DND-41 (cell line): ENCODE results near the gene CENPX.

Experiments used
- ATAC-seq: fragments of 200-7000 bp; cut with Tn5 transposase; 3 replicates; pipeline ENCODE4 v1.9.1; 2021; ENCODE audit warnings: low read depth; ENCODE audit not compliant: insufficient read depth
- DNase-seq: peaks from one replicate; pipeline ENCODE4 v3.0.0-alpha.2; 2020
- H2AFZ ChIP-seq: 2 replicates; pipeline ENCODE4 v1.6.0; 2012; ENCODE audit warnings: low read depth, low read length
- H3K27ac ChIP-seq: 2 replicates; pipeline ENCODE4 v1.5.1; 2012; ENCODE audit warnings: low read length, inconsistent platforms
- H3K27me3 ChIP-seq: fragments of 200-600 bp; sonication (generic); 2 replicates; pipeline ENCODE4 v1.6.0; 2012; ENCODE audit warnings: low read length, mild to moderate bottlenecking, inconsistent platforms; ENCODE audit not compliant: insufficient read depth, poor library complexity
- H3K36me3 ChIP-seq: 2 replicates; pipeline ENCODE4 v1.5.1; 2012; ENCODE audit warnings: low read length, inconsistent platforms; ENCODE audit not compliant: insufficient read depth
- H3K4me1 ChIP-seq: 2 replicates; pipeline ENCODE4 v1.5.1; 2012; ENCODE audit warnings: mild to moderate bottlenecking, low read length; ENCODE audit not compliant: insufficient read depth
- H3K4me2 ChIP-seq: 2 replicates; pipeline ENCODE4 v1.6.0; 2012; ENCODE audit warnings: mild to moderate bottlenecking, moderate library complexity, low read length, inconsistent platforms; ENCODE audit not compliant: insufficient read depth
- H3K4me3 ChIP-seq, 2 experiments: fragments of 200-600 bp in 1 of 2; shearing (Covaris generic) in 1 of 2; 2 replicates each; pipeline ENCODE4 v1.5.1; 2012 to 2016; ENCODE audit warnings: inconsistent platforms in 2 of 2, low read length in 2 of 2, mild to moderate bottlenecking in 2 of 2, low read depth in 1 of 2, moderate library complexity in 1 of 2
- H3K79me2 ChIP-seq: 2 replicates; pipeline ENCODE4 v1.6.0; 2012; ENCODE audit warnings: low read length, inconsistent platforms; ENCODE audit not compliant: insufficient read depth
- H3K9ac ChIP-seq: 2 replicates; pipeline ENCODE4 v1.6.0; 2012; ENCODE audit warnings: low read depth, mild to moderate bottlenecking, inconsistent platforms, low read length, moderate library complexity
- H3K9me3 ChIP-seq: 2 replicates; pipeline ENCODE4 v1.5.1; 2012; ENCODE audit warnings: low read length, moderate library complexity, mild to moderate bottlenecking, inconsistent platforms; ENCODE audit not compliant: insufficient read depth, severe bottlenecking
- H4K20me1 ChIP-seq: 2 replicates; pipeline ENCODE4 v1.6.0; 2012; ENCODE audit warnings: low read length; ENCODE audit not compliant: insufficient read depth
- EZH2 ChIP-seq: IDR thresholded peaks from 3 replicates; pipeline ENCODE4 v1.6.1; 2012; ENCODE audit warnings: borderline replicate concordance, low read depth, mild to moderate bottlenecking, moderate library complexity, low read length, inconsistent platforms; ENCODE audit not compliant: severe bottlenecking
- TF ChIP-seq, protein P1 (sequence below): IDR thresholded peaks from 2 replicates; pipeline ENCODE4 v1.5.1; 2012; ENCODE audit warnings: borderline replicate concordance, low read length, moderate library complexity, mild to moderate bottlenecking; ENCODE audit not compliant: poor library complexity, severe bottlenecking; ENCODE audit errors: extremely low read depth

Gene CENPX

DNA sequence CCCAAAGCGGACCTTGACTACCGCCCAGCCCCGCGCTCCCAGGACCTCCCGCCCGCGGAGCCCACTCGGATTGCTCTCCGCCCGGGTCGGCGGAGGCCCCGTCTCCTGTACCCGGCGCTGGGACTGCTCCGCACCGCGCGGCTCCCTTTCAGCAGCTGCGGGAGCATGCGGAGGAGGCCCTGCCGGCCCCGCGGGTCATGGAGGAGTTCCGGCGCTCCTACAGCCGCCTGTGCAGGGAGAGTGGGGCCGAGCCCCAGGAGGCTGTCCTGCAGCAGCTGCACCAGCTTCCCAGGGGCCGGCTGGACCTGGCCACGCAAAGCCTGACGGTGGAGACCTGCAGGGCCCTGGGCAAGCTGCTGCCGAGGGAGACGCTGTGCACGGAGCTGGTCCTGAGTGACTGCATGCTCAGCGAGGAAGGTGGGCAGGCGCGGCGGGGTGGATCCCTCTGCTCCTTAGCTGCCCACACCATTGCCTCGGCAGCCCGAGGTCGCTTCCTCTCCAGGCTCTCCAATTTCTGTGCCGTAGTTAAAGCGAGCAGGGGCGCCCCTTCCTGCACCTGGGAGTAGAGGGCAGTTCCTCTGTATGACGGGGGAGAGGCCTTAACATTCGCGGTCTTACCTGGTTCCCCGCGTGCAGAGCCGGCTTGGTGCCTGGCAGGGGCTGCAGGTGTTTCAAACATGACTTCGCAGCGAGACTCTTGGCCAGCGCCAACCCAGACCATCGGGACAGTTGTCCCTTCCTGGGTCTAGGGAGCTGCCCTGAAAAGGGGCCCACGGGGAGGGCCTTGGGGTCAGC lies 966 bp upstream of the CENPX start:
- Histone ChIP-seq H4K20me1 (peaks cover 44% of the 10 kb centered on the region), H3K4me2 (peak overlapping the region; percentile 95), H3K4me3 (peak overlapping the region; percentile 77 to 94), H3K79me2 (peaks cover 43% of the 10 kb centered on the region), H3K27me3 (no peaks in the 10 kb centered on the region), H3K27ac (peak overlapping the region; percentile 70), H3K36me3 (peaks cover 39% of the 10 kb centered on the region), H3K4me1 (peaks cover 43% of the 10 kb centered on the region), H3K9ac (peak overlapping the region; percentile 85), H3K9me3 (no peaks in the 10 kb centered on the region), H2AFZ (peak overlapping the region; percentile 83)
- ATAC-seq (peak; percentile 13), DNase-seq (peak; percentile 54)
- TF ChIP-seq EZH2 = no peak
- TF ChIP-seq, protein P1, sequence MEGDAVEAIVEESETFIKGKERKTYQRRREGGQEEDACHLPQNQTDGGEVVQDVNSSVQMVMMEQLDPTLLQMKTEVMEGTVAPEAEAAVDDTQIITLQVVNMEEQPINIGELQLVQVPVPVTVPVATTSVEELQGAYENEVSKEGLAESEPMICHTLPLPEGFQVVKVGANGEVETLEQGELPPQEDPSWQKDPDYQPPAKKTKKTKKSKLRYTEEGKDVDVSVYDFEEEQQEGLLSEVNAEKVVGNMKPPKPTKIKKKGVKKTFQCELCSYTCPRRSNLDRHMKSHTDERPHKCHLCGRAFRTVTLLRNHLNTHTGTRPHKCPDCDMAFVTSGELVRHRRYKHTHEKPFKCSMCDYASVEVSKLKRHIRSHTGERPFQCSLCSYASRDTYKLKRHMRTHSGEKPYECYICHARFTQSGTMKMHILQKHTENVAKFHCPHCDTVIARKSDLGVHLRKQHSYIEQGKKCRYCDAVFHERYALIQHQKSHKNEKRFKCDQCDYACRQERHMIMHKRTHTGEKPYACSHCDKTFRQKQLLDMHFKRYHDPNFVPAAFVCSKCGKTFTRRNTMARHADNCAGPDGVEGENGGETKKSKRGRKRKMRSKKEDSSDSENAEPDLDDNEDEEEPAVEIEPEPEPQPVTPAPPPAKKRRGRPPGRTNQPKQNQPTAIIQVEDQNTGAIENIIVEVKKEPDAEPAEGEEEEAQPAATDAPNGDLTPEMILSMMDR = no peak

DNA sequence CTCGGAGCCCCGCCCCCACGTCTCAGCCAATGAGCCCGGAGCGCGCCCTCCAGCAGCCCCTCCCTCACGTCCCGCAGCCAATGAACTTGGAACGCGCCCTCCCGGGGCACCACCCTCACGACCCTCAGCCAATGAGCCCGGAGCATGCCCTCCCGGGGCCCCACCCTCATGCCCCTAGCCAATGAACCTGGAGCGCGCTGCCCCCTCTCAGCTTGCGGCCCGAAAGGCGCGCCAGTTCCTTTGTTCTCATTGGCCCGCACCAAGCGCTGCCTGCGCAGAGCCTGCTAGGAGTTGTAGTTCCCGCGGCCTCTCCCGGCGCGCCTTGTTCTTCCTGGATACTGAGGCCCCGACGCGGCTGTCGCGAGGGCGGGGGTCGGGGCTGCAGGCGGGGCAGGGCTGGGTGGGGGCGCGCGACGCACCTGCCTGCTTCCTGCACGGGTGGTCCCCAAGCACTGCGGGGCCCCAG lies 336 bp upstream of the CENPX start, which contains the start of gene LRRC45:
TSS of gene LRRC45 (plus strand) at position 325 of the 466 bp plus-strand sequence. CDS start 339 bp downstream, outside the sequence.
- TF ChIP-seq, protein P1 = no peak
- no peak for TF ChIP-seq EZH2
- DNase-seq = peak; percentile 100
- peak within 1 kb of the TSS; percentile 83 for H2AFZ ChIP-seq
- peaks cover 43% of the 10 kb centered on the region for H3K79me2 ChIP-seq
- peaks cover 45% of the 10 kb centered on the region for H4K20me1 ChIP-seq
- peak; percentile 90 for ATAC-seq
- peak within 1 kb of the TSS; percentile 73 for H3K27ac ChIP-seq
- H3K4me1 ChIP-seq = peaks cover 43% of the 10 kb centered on the region
- peak within 1 kb of the TSS; percentile 85 for H3K9ac ChIP-seq
- peaks cover 45% of the 10 kb centered on the region for H3K36me3 ChIP-seq
- H3K9me3 ChIP-seq = no peaks in the 10 kb centered on the region
- H3K4me2 ChIP-seq = peak within 1 kb of the TSS; percentile 97
- H3K27me3 ChIP-seq = no peaks in the 10 kb centered on the region
- H3K4me3 ChIP-seq = peak within 1 kb of the TSS; percentile 77 to 94

DNA sequence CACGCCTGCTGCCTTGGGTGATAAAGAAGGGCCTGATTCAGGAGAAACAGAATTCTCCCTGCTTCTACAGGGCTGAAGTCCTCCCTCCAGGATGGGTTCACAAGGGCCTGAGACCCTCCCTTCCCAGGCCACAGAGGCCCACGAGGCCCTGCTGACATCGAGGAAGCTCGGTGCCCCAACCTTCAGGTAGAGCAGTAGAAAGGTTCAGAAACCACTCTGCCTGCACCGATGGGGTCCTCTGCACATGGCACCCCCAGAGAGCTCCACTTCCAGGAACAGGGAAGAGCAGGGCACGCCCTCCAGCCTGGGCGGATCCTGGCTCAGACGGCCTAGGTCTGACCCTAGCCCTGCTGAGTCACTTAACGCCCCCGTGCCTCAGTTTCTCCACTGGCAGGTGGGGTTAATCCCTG lies 773 bp downstream of the CENPX start:
- H3K4me1 ChIP-seq = peaks cover 43% of the 10 kb centered on the region
- ATAC-seq (no peak), DNase-seq (no peak)
- H4K20me1 ChIP-seq = peaks cover 43% of the 10 kb centered on the region
- H3K4me3 ChIP-seq = peak overlapping the region; percentile 67 to 85
- peaks cover 43% of the 10 kb centered on the region for H3K79me2 ChIP-seq
- peak overlapping the region; percentile 72; the same call in 1 of the 2 replicates for H2AFZ ChIP-seq
- peaks cover 46% of the 10 kb centered on the region for H3K36me3 ChIP-seq
- no peaks in the 10 kb centered on the region for H3K9me3 ChIP-seq
- peak overlapping the region; percentile 73 for H3K27ac ChIP-seq
- no peak for TF ChIP-seq EZH2
- TF ChIP-seq, protein P1 = no peak
- H3K4me2 ChIP-seq = peak overlapping the region; percentile 97
- peak overlapping the region; percentile 73 for H3K9ac ChIP-seq
- no peaks in the 10 kb centered on the region for H3K27me3 ChIP-seq
